ENCODE data around the gene CMSS1.

Gene CMSS1

GRCh38 chr3:99934975-99935797 is 117.5 kb downstream of the CMSS1 start:
- DNase-seq (ENCODE audit: low read depth), result peak; percentile 50

GRCh38 chr3:99938270-99938911 is 120.7 kb downstream of the CMSS1 start:
- DNase-seq (ENCODE audit: low read depth), result no peak

GRCh38 chr3:99939876-99940275 is 122.2 kb downstream of the CMSS1 start:
- DNase-seq (ENCODE audit: low read depth), result no peak

- no peak for DNase-seq (ENCODE audit: low read depth)
Measured at GRCh38 chr3:99940350-99940749, 122.7 kb downstream of the CMSS1 start.

- DNase-seq (ENCODE audit: low read depth), result no peak
Measured at GRCh38 chr3:99941211-99941610, 123.5 kb downstream of the CMSS1 start.

GRCh38 chr3:99943931-99944761 is 126.5 kb downstream of the CMSS1 start:
- DNase-seq (ENCODE audit: low read depth), result no peak

- no peak for DNase-seq (ENCODE audit: low read depth)
Measured at GRCh38 chr3:99945328-99945995, 127.8 kb downstream of the CMSS1 start.

- DNase-seq (ENCODE audit: low read depth), result no peak
Measured at GRCh38 chr3:99947356-99947755, 129.7 kb downstream of the CMSS1 start.

GRCh38 chr3:99948467-99949089 is 130.9 kb downstream of the CMSS1 start:
- no peak for DNase-seq (ENCODE audit: low read depth)

- DNase-seq (ENCODE audit: low read depth), result no peak
Measured at GRCh38 chr3:99949956-99950670, 132.5 kb downstream of the CMSS1 start.

GRCh38 chr3:99950921-99951320 is 133.3 kb downstream of the CMSS1 start:
- DNase-seq (ENCODE audit: low read depth), result no peak

GRCh38 chr3:99951701-99952100 is 134.0 kb downstream of the CMSS1 start:
- DNase-seq (ENCODE audit: low read depth), result no peak

GRCh38 chr3:99952306-99952705 is 134.6 kb downstream of the CMSS1 start:
- DNase-seq (ENCODE audit: low read depth), result no peak

- no peak for DNase-seq (ENCODE audit: low read depth)
Measured at GRCh38 chr3:99953596-99953995, 135.9 kb downstream of the CMSS1 start.

- DNase-seq (ENCODE audit: low read depth), result no peak
Measured at GRCh38 chr3:99954914-99955644, 137.4 kb downstream of the CMSS1 start.

GRCh38 chr3:99955773-99956562 is 138.3 kb downstream of the CMSS1 start:
- no peak for DNase-seq (ENCODE audit: low read depth)

- no peak for DNase-seq (ENCODE audit: low read depth)
Measured at GRCh38 chr3:99957151-99957796, 139.6 kb downstream of the CMSS1 start.

- DNase-seq (ENCODE audit: low read depth), result no peak
Measured at GRCh38 chr3:99958222-99958912, 140.7 kb downstream of the CMSS1 start.

Data from fibroblast of the conjunctiva (primary cell).